ENCODE results near the gene TOR1B.

The TOR1B gene

DNA sequence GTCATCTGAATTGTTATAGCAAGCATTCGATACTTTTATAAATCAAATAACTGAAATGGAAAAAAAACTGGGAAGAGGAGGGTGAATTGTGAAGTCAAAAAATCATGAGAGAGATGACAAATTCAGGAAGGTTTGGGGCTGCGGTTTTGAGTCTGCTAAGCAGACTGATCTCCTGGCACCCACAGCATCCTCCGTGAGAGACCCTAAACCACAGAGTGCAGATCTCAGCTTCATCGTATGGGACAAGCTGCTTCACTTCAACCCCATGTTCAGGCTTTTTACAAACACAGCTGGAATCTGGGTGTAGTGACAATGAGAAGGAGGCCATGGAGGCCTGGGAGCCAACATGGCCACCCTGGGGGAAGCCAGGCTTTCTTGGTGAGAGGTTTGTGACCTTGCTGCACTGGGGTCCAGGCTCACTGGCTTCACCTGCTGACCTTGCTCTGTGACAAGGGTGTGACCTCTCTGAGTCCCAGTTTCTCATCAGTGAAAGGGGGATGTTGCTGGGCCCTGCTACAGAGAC is 51.7 kb downstream of the TOR1B start:
- no peak for DNase-seq (ENCODE audit: extremely low spot score)
- CTCF ChIA-PET: no interaction called here
- TF ChIP-seq FOXK2 (IDR thresholded peaks at IDR 0.05): no peak
- TF ChIP-seq L3MBTL2 (conservative IDR thresholded peaks at IDR 0.05): no peak
- no peak for TF ChIP-seq ELF4 (IDR thresholded peaks at IDR 0.05)
- no peak for TF ChIP-seq FOXM1 (IDR thresholded peaks at IDR 0.05; ENCODE audit: borderline replicate concordance)
- no peak for TF ChIP-seq SP1 (IDR thresholded peaks at IDR 0.05)
- no peak for TF ChIP-seq CTBP1 (IDR thresholded peaks at IDR 0.05; ENCODE audit: borderline replicate concordance)
- TF ChIP-seq TARDBP (IDR thresholded peaks at IDR 0.05): no peak
- no peak for TF ChIP-seq ARNT (IDR thresholded peaks at IDR 0.05)
- no peak for TF ChIP-seq LEF1 (IDR thresholded peaks at IDR 0.05; ENCODE audit: borderline replicate concordance)
- no peak for TF ChIP-seq HDGF (IDR thresholded peaks at IDR 0.05; ENCODE audit: borderline replicate concordance)
- no peak for TF ChIP-seq FOXA1 (IDR thresholded peaks at IDR 0.05)
- TF ChIP-seq BHLHE40 (IDR thresholded peaks at IDR 0.05; ENCODE audit: borderline replicate concordance): no peak
- no peak for TF ChIP-seq ZNF384 (IDR thresholded peaks at IDR 0.05)
- TF ChIP-seq NFRKB (IDR thresholded peaks at IDR 0.05): no peak
- TF ChIP-seq SUZ12 (IDR thresholded peaks at IDR 0.05): no peak
- TF ChIP-seq, protein P1, sequence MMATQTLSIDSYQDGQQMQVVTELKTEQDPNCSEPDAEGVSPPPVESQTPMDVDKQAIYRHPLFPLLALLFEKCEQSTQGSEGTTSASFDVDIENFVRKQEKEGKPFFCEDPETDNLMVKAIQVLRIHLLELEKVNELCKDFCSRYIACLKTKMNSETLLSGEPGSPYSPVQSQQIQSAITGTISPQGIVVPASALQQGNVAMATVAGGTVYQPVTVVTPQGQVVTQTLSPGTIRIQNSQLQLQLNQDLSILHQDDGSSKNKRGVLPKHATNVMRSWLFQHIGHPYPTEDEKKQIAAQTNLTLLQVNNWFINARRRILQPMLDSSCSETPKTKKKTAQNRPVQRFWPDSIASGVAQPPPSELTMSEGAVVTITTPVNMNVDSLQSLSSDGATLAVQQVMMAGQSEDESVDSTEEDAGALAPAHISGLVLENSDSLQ (IDR thresholded peaks at IDR 0.05): no peak
- POLR2A ChIA-PET: no interaction called here

DNA sequence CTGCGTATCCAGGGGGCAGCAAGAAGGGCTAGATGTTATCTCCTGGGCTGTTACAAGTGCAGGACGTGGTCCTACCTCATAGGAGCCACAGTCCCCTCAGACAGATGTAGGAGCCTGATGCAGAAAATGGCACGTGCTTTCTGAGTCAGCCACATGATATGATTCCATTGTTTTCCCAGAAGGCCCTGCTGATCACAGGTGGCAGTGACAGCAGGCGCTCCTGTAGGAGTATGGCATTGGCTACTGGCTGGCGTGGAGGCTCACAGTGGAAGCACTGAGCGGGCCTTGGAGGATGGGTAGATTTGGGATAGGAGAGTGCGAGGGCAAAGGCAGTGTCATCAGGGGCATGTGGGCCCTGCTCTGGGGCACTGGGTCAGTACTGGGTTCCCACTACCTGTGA is 54.2 kb downstream of the TOR1B start:
- TF ChIP-seq CTBP1 (IDR thresholded peaks at IDR 0.05; ENCODE audit: borderline replicate concordance) (no peak), ELF4 (IDR thresholded peaks at IDR 0.05) (no peak), TARDBP (IDR thresholded peaks at IDR 0.05) (no peak), BHLHE40 (IDR thresholded peaks at IDR 0.05; ENCODE audit: borderline replicate concordance) (no peak), NFRKB (IDR thresholded peaks at IDR 0.05) (no peak), FOXA1 (IDR thresholded peaks at IDR 0.05) (no peak), SP1 (IDR thresholded peaks at IDR 0.05) (no peak)
- no peak for DNase-seq (ENCODE audit: extremely low spot score)
- CTCF ChIA-PET: no interaction called here
- POLR2A ChIA-PET: no interaction called here

DNA sequence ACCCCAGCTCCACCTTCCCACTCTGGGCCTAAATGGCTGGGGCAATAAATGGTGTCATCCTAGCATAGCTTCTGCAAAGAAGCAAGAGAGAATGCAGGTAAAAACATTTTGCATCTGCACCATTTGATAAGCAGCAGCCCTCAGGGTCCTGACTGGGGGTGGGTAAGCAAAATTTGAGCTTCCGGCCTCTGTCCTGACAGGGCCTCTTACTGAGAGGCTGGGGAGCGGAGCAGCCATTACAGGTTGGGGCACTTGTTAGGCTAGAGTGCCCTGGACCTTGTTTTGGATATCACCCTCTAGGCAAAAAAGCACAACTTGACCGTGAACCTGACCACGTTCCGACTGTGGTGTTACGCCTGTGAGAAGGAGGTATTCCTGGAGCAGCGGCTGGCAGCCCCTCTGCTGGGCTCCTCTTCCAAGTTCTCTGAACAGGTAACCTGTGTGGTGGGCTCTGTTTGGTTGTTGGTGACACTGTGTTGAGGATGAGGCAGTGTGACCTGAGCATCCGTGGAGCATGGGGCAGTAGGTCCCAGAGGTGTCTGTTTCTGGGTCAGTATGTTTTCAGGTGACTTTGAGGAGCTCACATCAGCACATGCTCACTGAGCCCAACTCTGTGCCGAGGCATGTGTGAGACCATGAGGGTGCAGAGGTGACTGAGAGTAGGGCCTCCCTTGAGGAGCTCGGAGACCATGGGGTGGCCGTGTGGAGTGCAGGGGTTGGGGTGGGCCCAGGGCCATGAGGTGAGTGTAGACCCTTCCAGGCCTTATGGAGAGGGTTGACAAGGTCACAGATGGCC is 55.4 kb downstream of the TOR1B start:
- CTCF ChIA-PET: no interaction called here
- DNase-seq (ENCODE audit: extremely low spot score): no peak
- no peak for TF ChIP-seq FOXK2 (IDR thresholded peaks at IDR 0.05)
- TF ChIP-seq, protein P1 (IDR thresholded peaks at IDR 0.05): no peak
- TF ChIP-seq FOXM1 (IDR thresholded peaks at IDR 0.05; ENCODE audit: borderline replicate concordance): no peak
- no peak for TF ChIP-seq BHLHE40 (IDR thresholded peaks at IDR 0.05; ENCODE audit: borderline replicate concordance)
- TF ChIP-seq LEF1 (IDR thresholded peaks at IDR 0.05; ENCODE audit: borderline replicate concordance): no peak
- no peak for TF ChIP-seq FOXA1 (IDR thresholded peaks at IDR 0.05)
- no peak for TF ChIP-seq ELF4 (IDR thresholded peaks at IDR 0.05)
- TF ChIP-seq CTBP1 (IDR thresholded peaks at IDR 0.05; ENCODE audit: borderline replicate concordance): no peak
- no peak for TF ChIP-seq SUZ12 (IDR thresholded peaks at IDR 0.05)
- no peak for TF ChIP-seq ZNF384 (IDR thresholded peaks at IDR 0.05)
- no peak for TF ChIP-seq NFRKB (IDR thresholded peaks at IDR 0.05)
- no peak for TF ChIP-seq ARNT (IDR thresholded peaks at IDR 0.05)
- no peak for TF ChIP-seq HDGF (IDR thresholded peaks at IDR 0.05; ENCODE audit: borderline replicate concordance)
- TF ChIP-seq TARDBP (IDR thresholded peaks at IDR 0.05): no peak
- no peak for TF ChIP-seq L3MBTL2 (conservative IDR thresholded peaks at IDR 0.05)
- TF ChIP-seq SP1 (IDR thresholded peaks at IDR 0.05): no peak
- POLR2A ChIA-PET: no interaction called here

All from HEK293T (cell line).